Measurements from ENCODE around the gene ZNF121.

ZNF121 gene

DNA sequence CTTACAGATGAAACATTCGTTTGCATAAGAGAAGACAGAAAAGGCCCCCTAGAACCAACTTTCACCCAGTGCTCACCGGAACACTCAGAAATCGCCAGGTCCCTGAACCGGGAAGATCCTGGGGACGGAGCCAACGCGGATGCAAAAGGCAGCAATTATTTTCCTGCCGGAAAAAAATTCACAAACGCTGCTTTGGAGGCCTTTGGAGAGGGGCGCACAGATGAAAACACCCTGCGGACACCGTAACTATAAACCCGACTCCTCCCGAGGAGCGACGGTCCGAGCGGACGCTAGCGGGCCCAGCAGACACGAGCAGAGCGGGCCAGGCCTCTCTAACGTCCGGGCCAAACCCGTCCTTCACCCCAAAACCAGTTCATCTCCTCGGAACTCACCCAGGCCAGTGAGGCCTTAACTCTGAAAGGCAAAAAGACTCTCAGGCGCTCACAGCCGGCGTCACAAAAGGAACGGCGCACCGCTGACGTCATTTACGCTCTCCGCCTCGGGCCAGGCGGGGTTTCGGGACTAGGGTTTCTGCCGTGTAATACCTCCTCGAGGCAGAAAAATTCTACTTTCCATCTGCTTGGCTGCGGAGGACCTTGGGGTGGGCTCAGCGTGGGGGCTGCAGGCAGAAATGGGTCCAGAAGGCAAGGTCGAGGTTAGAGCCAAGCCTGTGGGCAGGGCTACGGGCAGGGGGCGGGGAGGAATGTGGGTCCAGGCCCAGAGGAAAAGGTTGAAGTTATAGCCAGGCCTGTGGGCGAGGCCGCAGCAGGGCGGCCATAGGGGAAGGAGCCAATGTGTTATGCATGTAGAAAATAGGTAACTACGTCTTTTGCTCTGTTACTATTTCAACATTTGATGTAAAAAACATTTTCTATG, 45.9 kb downstream of the ZNF121 start, which contains the start of gene ZNF426:
ZNF426 (minus strand) TSS at position 463 of the 876 bp plus-strand sequence. CDS start 2,413 bp downstream, outside the sequence.
- DNase-seq = peak; percentile 70

DNA sequence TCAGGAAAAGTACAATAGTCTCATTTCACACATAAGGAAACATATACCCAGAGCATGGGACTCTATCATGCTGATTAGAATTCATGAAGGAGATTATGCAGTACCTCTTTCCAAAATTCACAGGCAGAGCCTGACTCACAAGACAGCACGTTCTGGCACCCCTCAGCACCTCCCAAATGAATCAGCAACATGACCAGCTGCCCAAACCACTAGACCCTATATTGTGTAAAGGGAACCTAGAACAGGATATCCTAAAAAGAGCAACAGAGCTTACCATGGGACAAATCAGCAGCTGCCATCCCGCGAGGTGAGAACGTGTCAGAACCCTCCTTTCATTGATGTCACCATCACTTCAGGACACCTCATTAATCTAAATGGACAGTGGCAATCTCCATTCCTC, 48.4 kb downstream of the ZNF121 start:
- no peak for DNase-seq

DNA sequence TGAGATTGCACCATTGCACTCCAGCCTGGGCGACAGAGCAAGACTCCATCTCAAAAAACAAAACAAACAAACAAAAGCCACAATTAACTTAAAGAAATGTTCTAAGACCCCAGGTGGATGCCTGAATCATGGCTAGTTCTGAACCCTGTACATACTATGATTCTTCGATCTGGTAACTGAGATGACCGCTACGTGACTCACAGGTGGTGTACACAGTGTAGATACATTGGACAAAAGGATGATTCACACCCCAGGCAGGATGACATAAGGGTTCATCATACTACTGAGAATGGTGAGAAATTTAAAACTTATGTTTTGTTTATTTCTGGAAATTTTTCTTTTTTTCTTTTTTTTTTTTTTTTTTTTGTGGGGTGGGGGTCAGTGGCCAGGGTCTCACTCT, 52.4 kb downstream of the ZNF121 start:
- no peak for DNase-seq

DNA sequence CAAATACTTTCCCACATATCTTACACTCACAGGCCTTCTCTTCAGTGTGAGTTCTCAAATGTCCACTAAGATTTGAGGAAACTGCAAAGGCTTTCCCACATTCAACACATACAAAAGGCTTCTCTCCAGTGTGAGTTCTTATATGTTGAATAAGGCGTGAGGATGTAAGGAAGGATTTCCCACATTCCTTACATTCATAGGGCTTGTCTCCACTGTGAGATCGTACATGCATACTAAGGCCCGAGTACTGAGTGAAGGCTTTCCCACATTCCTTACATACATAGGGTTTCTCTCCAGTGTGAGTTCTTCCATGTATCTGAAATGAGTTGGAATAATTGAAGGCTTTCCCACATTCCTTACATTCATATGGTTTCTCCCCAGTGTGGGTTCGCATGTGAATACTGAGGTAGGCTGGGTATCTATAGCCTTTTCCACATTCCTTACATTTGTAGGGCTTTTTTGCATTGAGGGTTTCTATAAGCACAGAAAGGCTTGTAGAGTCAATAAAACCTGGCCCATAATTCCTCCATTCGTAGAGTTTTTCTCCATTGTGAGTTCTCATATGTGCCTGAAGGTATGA, 55.5 kb downstream of the ZNF121 start:
- no peak for DNase-seq

- no peak for DNase-seq
Measured at GRCh38 chr19:9523885-9524474, 60.3 kb downstream of the ZNF121 start.
